Kidney (tissue), 14 donors: ENCODE data around the gene THAP2. TPM values are rescaled to one million over a fixed set of nuclear protein-coding genes. Genes with fewer than 3 reads are reported as not detected.
"Not testable (repeated sequence)": the region's sequence is repeated elsewhere in the genome, so short reads cannot be mapped to it uniquely, and the experiment has no call there.

Experiments
- DNase-seq, 5 donors: peaks; one replicate each; pipeline ENCODE4 v3.0.0-alpha.2; 2013 to 2020
- FAIRE-seq: peaks from 2 replicates; lab custom pipeline; 2012; peaks lifted over from hg19 to GRCh38; lab: Jason Lieb, UNC
- H3K27ac ChIP-seq, 2 donors: one replicate each; pipeline ENCODE4 v1.7.0; 2013; ENCODE audit warnings: low read depth in 2 of 2, low read length in 2 of 2, inconsistent platforms in 1 of 2
- H3K27me3 ChIP-seq: one replicate; pipeline ENCODE4 v1.7.1; 2013; ENCODE audit warnings: low read length, inconsistent platforms; ENCODE audit not compliant: control insufficient read depth, insufficient read depth
- H3K36me3 ChIP-seq, 3 donors: one replicate each; pipeline versions ENCODE4 v1.7.0 to v1.7.1; 2013; ENCODE audit warnings: low read length in 3 of 3, control low read depth in 1 of 3, inconsistent platforms in 1 of 3; ENCODE audit not compliant: insufficient read depth in 3 of 3, control insufficient read depth in 2 of 3
- H3K4me1 ChIP-seq, 3 donors: one replicate each; pipeline versions ENCODE4 v1.7.0 to v1.7.1; 2013; ENCODE audit warnings: low read length in 3 of 3, inconsistent platforms in 1 of 3, low read depth in 1 of 3; ENCODE audit not compliant: control insufficient read depth in 2 of 3, insufficient read depth in 2 of 3
- H3K4me3 ChIP-seq, 3 donors: one replicate each; pipeline versions ENCODE4 v1.7.0 to v1.8.1; 2013; ENCODE audit warnings: low read length in 3 of 3, control low read depth in 1 of 3, inconsistent platforms in 1 of 3
- H3K9ac ChIP-seq, 3 donors: one replicate each; pipeline versions ENCODE4 v1.7.0 to v1.7.1; 2013; ENCODE audit warnings: low read length in 3 of 3, control low read depth in 1 of 3, inconsistent platforms in 1 of 3
- H3K9me3 ChIP-seq, 3 donors: one replicate each; pipeline versions ENCODE4 v1.7.0 to v1.7.1; 2013; ENCODE audit warnings: low read length in 3 of 3, control low read depth in 1 of 3, inconsistent platforms in 1 of 3; ENCODE audit not compliant: control insufficient read depth in 2 of 3, insufficient read depth in 1 of 3
- CTCF ChIP-seq: IDR thresholded peaks from 3 replicates; pipeline ENCODE4 v1.5.1; 2012; ENCODE audit warnings: mild to moderate bottlenecking, moderate library complexity, borderline replicate concordance; ENCODE audit not compliant: insufficient read depth; ENCODE audit errors: extremely low read depth
- intact Hi-C: fragments of 100-400 bp; cut with DNase I; formaldehyde crosslinking; loops from one replicate; pipeline ENCODE4 v1.11.1; 2022
- polyA plus RNA-seq: library from polyadenylated mRNA; stranded (reverse); fragments of 350-450 nt; fragmentation: Illumina TruSeq; extraction: RNeasy Lipid Tissue Mini Kit (QIAGEN cat#74804); gene quantifications from one replicate; pipeline ENCODE4 v1.2.3, GENCODE V29; 2014; ENCODE audit warnings: low read depth, low replicate concordance; ENCODE audit not compliant: insufficient read depth
- total RNA-seq: library from RNA; stranded (reverse); fragmentation: NEBNext Ultra II Directional; extraction: Animal tissue kit (Norgen Biotek cat#: 25700); gene quantifications from one replicate; pipeline ENCODE4 v1.2.1, GENCODE V29; 2021
- donor health status: control.
- donor health status: control.
- donor health status: control.
- donor health status: control.
- donor health status: control.
- donor health status: DM: yes; HTN: yes; CAD: no.
- donor health status: Normal renal cell carcinoma (clear cell type).

THAP2 gene
- total and polyA plus RNA-seq, 2 donors from 2014 or later = 3.2 to 5.0 TPM

- DNase-seq (no peak), FAIRE-seq (no peak)
- Histone ChIP-seq H3K4me3 (no peak overlapping the region), H3K9me3 (no peaks in the 10 kb centered on the region), H3K36me3 (no peaks in the 10 kb centered on the region), H3K27me3 (no peaks in the 10 kb centered on the region), H3K27ac (no peak overlapping the region), H3K9ac (no peak overlapping the region), H3K4me1 (peaks cover 0 to 22% (median 2%) of the 10 kb centered on the region in 3 donors)
- intact Hi-C loops = no loop called here
- TF ChIP-seq CTCF = no peak
Measured at GRCh38 chr12:71691504-71692129, 27.5 kb downstream of the THAP2 start.

GRCh38 chr12:71693126-71693525 lies 29.0 kb downstream of the THAP2 start:
- Histone ChIP-seq H3K36me3 (no peaks in the 10 kb centered on the region), H3K4me3 (no peak overlapping the region), H3K27me3 (no peaks in the 10 kb centered on the region), H3K9me3 (no peaks in the 10 kb centered on the region), H3K27ac (no peak overlapping the region), H3K9ac (no peak overlapping the region), H3K4me1 (peaks cover 0 to 22% (median 2%) of the 10 kb centered on the region in 3 donors)
- no peak for TF ChIP-seq CTCF
- FAIRE-seq (no peak), DNase-seq (no peak)
- intact Hi-C loops = no loop called here

DNA sequence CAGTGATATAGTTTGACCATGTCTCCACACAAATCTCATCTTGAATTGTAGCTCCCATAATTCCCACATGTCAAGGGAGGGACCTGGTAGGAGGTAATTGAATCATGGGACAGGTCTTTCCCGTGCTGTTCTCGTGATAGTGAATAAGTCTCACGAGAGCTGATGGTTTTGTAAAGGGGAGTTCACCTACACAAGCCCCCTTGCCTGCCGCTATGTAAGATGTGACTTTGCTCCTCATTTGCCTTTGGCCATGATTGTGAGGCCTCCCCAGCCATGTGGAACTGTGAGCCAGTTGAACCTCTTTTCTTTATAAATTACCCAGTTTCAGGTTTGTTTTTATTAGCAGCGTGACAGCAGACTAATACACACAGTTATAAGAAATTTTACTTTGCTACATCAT lies 29.6 kb downstream of the THAP2 start:
- Histone ChIP-seq H3K27ac (peak overlapping the region; percentile 9 to 75), H3K4me1 (peaks cover 0 to 22% (median 2%) of the 10 kb centered on the region in 3 donors)
- FAIRE-seq, H3K36me3 ChIP-seq, DNase-seq, H3K9ac ChIP-seq, H3K9me3 ChIP-seq, intact Hi-C loops, H3K27me3 ChIP-seq, H3K4me3 ChIP-seq: not testable (repeated sequence)

DNA sequence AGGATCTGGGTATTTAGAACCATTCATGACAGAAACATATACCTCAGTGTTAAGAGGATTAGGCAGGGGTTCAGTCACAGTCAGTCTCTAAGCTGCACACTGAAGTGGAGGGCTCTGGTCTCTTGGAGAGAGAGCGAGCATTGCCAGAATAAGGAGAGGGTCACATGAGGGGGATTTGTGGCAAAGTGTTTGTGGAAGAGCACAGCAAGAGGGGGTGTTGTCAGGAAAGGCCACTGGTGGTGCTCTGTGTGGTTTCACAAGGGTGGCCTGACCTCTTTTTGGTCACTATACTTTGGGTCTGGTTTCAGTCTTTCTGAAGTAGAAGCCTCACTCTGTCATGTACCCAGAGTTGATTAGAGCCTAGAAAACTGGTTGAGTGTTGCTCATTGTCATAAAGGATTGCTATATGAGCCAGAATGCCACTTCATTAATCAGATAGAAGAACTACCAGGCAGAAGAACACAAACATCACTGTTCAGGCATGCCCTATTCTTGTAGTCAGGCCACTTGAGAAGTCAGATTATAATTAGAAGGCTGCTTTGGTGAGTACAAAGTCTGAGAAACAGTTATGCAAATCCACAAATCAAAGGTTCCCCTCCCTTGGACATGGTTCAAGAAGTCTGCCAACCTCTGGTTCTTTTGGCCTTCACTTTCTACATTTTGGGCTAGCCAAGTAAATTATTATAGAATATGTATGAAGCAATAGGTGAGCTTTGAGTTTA lies 30.2 kb downstream of the THAP2 start:
- peaks cover 0 to 19% (median 2%) of the 10 kb centered on the region in 3 donors for H3K4me1 ChIP-seq
- FAIRE-seq (no peak), DNase-seq (peak in 1 of 5 donors; percentile 29)
- no peak for TF ChIP-seq CTCF
- H3K36me3 ChIP-seq = peaks cover 0 to 5% (median 0%) of the 10 kb centered on the region in 3 donors
- H3K4me3 ChIP-seq = no peak overlapping the region
- H3K27ac ChIP-seq = peak overlapping the region; percentile 9 to 75
- H3K9me3 ChIP-seq = no peaks in the 10 kb centered on the region
- no peak overlapping the region for H3K9ac ChIP-seq
- H3K27me3 ChIP-seq = no peaks in the 10 kb centered on the region
- intact Hi-C loops = no loop called here
